Neuron (in vitro differentiated cells): ENCODE measurements around the gene GLS.
A peak's percentile ranks its signal among the peaks of the same experiment; 100 is the strongest.
"Not testable (repeated sequence)": the region's sequence is repeated elsewhere in the genome, so short reads cannot be mapped to it uniquely, and the experiment has no call there.

Source experiments
- H2AFZ ChIP-seq: one replicate; pipeline ENCODE4 v1.6.1; 2013; ENCODE audit warnings: low read depth, mild to moderate bottlenecking, inconsistent platforms, low read length, moderate library complexity
- H3K27me3 ChIP-seq: one replicate; pipeline ENCODE4 v1.6.1; 2013; ENCODE audit warnings: low read length; ENCODE audit not compliant: insufficient read depth
- H3K36me3 ChIP-seq: one replicate; pipeline ENCODE4 v1.6.1; 2013; ENCODE audit warnings: low read length; ENCODE audit not compliant: insufficient read depth
- H3K4me1 ChIP-seq: one replicate; pipeline ENCODE4 v1.6.1; 2013; ENCODE audit warnings: low read length; ENCODE audit not compliant: insufficient read depth
- H3K4me3 ChIP-seq: 2 replicates; pipeline ENCODE4 v1.5.1; 2013; ENCODE audit warnings: mild to moderate bottlenecking, low read length, moderate library complexity
- H3K9me3 ChIP-seq: one replicate; pipeline ENCODE4 v1.6.1; 2013; ENCODE audit warnings: low read length

The GLS gene

DNA sequence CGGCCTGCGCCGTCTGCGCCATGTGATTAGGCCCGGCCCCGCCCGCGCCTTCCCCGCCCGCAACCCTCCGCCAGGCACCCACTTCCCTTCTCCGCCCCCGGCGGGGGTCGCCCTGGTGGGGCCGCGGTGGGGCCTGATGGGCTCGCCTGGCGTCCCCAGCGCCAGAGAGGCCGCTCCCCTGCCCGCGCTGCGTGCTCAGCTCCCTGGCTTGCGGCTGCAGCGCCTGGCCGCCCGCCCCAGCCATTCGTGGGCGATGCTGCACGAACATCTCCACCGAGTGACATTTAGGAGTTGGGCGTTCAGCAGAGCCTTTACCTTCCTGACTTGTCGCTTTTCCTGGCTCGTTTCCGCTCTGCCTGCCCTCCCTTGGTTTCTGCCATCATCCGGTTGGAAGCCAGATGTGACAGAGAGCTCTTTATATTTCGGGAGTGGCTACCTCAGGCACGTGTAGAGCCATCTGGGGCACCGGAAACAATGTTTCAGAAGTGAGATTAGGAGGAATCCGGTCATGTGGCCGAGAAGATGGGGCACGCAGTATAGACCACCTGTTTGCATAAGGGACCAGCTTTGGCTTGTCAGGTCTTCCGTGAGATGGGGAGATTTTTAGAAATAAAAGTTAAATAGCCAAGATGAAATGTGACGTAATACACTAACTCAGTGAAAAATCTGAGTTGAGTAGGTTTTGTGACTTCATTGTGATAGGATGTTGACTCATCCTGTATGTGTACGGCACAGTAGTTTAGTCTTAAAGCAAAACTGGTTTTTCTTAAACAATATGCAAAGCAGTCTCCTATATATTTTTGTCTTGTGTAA is 1.2 kb downstream of the GLS start:
- no peaks in the 10 kb centered on the region for H3K36me3 ChIP-seq
- peak overlapping the region; percentile 97 for H3K4me3 ChIP-seq
- peak overlapping the region; percentile 75 for H2AFZ ChIP-seq

GRCh38 chr2:190882411-190882766 is 1.8 kb downstream of the GLS start:
- no peaks in the 10 kb centered on the region for H3K27me3 ChIP-seq
- no peaks in the 10 kb centered on the region for H3K36me3 ChIP-seq
- peak overlapping the region; percentile 97 for H3K4me3 ChIP-seq
- H2AFZ ChIP-seq: peak overlapping the region; percentile 75
- peaks cover 25% of the 10 kb centered on the region for H3K4me1 ChIP-seq
- H3K9me3 ChIP-seq: no peaks in the 10 kb centered on the region

More for the DNA sequence above, 1.2 kb downstream of the GLS start:
- H3K27me3 ChIP-seq: no peaks in the 10 kb centered on the region
- no peaks in the 10 kb centered on the region for H3K9me3 ChIP-seq
- H3K4me1 ChIP-seq: peaks cover 25% of the 10 kb centered on the region

- Histone ChIP-seq H3K27me3 (no peaks in the 10 kb centered on the region), H3K4me1 (peaks cover 25% of the 10 kb centered on the region), H3K36me3 (no peaks in the 10 kb centered on the region), H2AFZ (no peak overlapping the region), H3K9me3 (no peaks in the 10 kb centered on the region), H3K4me3 (peak overlapping the region; percentile 97)
Measured at GRCh38 chr2:190882856-190883582, 2.4 kb downstream of the GLS start.

- H3K4me3 ChIP-seq, H3K27me3 ChIP-seq, H2AFZ ChIP-seq, H3K36me3 ChIP-seq, H3K9me3 ChIP-seq: not testable (repeated sequence)
- H3K4me1 ChIP-seq: peaks cover 25% of the 10 kb centered on the region
Measured at GRCh38 chr2:190885844-190886243, 5.2 kb downstream of the GLS start.

GRCh38 chr2:190887089-190887488 is 6.5 kb downstream of the GLS start:
- H3K4me3 ChIP-seq: no peak overlapping the region
- H2AFZ ChIP-seq: no peak overlapping the region
- no peaks in the 10 kb centered on the region for H3K9me3 ChIP-seq
- no peaks in the 10 kb centered on the region for H3K36me3 ChIP-seq
- peaks cover 20% of the 10 kb centered on the region for H3K4me1 ChIP-seq
- no peaks in the 10 kb centered on the region for H3K27me3 ChIP-seq

- H3K27me3 ChIP-seq: no peaks in the 10 kb centered on the region
- H3K4me3 ChIP-seq: no peak overlapping the region
- no peak overlapping the region for H2AFZ ChIP-seq
- no peaks in the 10 kb centered on the region for H3K9me3 ChIP-seq
- H3K4me1 ChIP-seq: peaks cover 7% of the 10 kb centered on the region
- H3K36me3 ChIP-seq: no peaks in the 10 kb centered on the region
Measured at GRCh38 chr2:190888449-190888848, 7.8 kb downstream of the GLS start.

- Histone ChIP-seq H3K9me3 (no peaks in the 10 kb centered on the region), H3K4me3 (no peak overlapping the region)
Measured at GRCh38 chr2:190889175-190889943, 8.7 kb downstream of the GLS start.

GRCh38 chr2:190891372-190891771 is 10.8 kb downstream of the GLS start:
- no peaks in the 10 kb centered on the region for H3K27me3 ChIP-seq
- no peak overlapping the region for H2AFZ ChIP-seq
- no peaks in the 10 kb centered on the region for H3K4me1 ChIP-seq
- H3K4me3 ChIP-seq: no peak overlapping the region
- H3K36me3 ChIP-seq: peaks cover 8% of the 10 kb centered on the region
- H3K9me3 ChIP-seq: no peaks in the 10 kb centered on the region

More at GRCh38 chr2:190889175-190889943, 8.7 kb downstream of the GLS start:
- H3K4me1 ChIP-seq: no peaks in the 10 kb centered on the region
- H2AFZ ChIP-seq: no peak overlapping the region
- H3K36me3 ChIP-seq: no peaks in the 10 kb centered on the region
- H3K27me3 ChIP-seq: no peaks in the 10 kb centered on the region

DNA sequence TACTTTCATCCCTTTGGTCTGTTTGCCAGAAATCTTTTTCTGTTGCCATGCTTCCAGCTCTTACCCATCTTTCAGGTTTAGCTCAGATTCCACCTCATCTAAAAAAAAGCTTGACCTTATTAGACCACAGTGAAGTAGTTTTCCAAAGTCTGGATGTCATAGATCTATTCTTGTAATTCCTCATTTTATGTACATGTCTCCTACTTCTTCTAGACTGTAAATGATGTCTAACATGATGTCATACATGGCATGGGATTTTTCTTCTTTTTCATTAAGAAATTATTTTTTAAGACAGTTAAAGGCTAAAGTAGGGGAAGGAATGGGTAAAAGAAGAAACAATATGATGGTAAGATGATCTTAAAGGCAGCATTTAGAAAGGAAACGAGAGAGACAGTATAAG is 11.3 kb downstream of the GLS start:
- Histone ChIP-seq H3K36me3 (peaks cover 11% of the 10 kb centered on the region), H2AFZ (no peak overlapping the region), H3K4me1 (no peaks in the 10 kb centered on the region), H3K9me3 (no peaks in the 10 kb centered on the region), H3K27me3 (no peaks in the 10 kb centered on the region), H3K4me3 (no peak overlapping the region)

DNA sequence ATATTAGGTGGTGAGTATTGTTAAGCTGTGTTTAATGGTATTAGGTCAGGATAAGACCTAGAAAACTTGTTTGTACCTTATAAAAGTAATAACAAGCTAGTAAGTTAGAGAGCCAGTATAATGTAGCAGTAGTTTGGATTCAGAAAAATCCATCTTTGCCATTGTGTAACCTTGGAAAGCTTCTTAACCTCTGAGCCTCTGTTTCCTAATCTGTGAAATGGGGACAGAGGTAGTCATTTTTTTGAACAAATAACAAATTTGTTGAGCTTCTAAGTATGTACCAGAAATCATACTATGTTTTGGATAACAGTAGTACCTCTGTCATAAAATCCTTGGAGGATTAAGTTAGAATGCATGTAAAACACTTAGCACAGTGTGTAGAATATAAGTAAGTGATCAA is 12.5 kb downstream of the GLS start:
- Histone ChIP-seq H2AFZ (no peak overlapping the region), H3K4me3 (no peak overlapping the region), H3K36me3 (peaks cover 13% of the 10 kb centered on the region), H3K9me3 (no peaks in the 10 kb centered on the region), H3K27me3 (no peaks in the 10 kb centered on the region), H3K4me1 (no peaks in the 10 kb centered on the region)

GRCh38 chr2:190896477-190896876 is 15.9 kb downstream of the GLS start:
- Histone ChIP-seq H2AFZ (no peak overlapping the region), H3K36me3 (peaks cover 21% of the 10 kb centered on the region), H3K27me3 (no peaks in the 10 kb centered on the region), H3K4me3 (no peak overlapping the region), H3K4me1 (no peaks in the 10 kb centered on the region), H3K9me3 (no peaks in the 10 kb centered on the region)

DNA sequence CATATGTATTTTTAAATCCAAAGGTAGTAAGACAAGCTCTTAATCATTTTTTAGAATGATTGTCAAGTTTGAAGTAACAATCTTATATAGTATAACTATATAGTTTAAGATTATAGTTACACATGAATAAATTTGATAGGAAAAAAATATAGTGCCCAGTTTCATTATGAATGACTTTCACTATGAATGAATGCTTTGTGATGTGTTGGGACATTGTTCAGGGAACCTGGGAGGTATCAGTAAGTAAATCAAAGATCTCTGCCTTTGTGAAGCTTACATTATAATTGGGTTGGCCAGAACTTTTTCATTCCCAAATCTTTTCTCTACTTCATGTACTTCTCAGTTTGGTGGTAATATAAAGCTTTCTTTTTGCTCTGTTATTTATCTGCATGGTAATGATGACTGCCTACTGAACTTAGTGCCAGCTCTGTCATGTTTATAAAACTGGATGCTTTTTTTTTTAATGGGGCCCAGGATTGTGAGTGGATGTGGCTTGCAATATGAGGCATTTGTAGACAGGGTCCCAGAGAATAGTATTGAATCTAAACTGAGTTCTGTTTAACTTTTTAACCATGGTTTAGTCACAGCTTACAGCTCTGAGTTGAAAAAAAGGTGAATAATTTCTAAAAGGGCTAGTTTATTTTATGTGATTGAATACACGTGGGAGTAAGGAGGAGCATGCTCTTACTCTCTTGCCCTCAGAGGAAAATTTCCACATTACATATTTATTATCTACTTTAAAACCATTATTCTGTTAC is 23.3 kb downstream of the GLS start:
- Histone ChIP-seq H3K36me3 (peaks cover 20% of the 10 kb centered on the region), H3K27me3 (no peaks in the 10 kb centered on the region), H3K9me3 (no peaks in the 10 kb centered on the region)

More for the DNA sequence above, 23.3 kb downstream of the GLS start:
- H2AFZ ChIP-seq: no peak overlapping the region
- no peak overlapping the region for H3K4me3 ChIP-seq
- H3K4me1 ChIP-seq: no peaks in the 10 kb centered on the region
